GM19099 (cell line): ENCODE measurements around the gene DAND5.

Source experiments
- POLR2A ChIP-seq: IDR thresholded peaks from 3 replicates; pipeline ENCODE4 v1.6.1; 2011; ENCODE audit warnings: low read depth; ENCODE audit not compliant: insufficient read length; ENCODE audit errors: extremely low read depth

The DAND5 gene

GRCh38 chr19:13016245-13016627 lies 46.9 kb downstream of the DAND5 start:
- TF ChIP-seq POLR2A, result no peak

- TF ChIP-seq POLR2A, result no peak
These were observed 47.4 kb downstream of the DAND5 start for GRCh38 chr19:13016628-13017305.

GRCh38 chr19:13017306-13018034 lies 48.1 kb downstream of the DAND5 start:
- no peak for TF ChIP-seq POLR2A

DNA sequence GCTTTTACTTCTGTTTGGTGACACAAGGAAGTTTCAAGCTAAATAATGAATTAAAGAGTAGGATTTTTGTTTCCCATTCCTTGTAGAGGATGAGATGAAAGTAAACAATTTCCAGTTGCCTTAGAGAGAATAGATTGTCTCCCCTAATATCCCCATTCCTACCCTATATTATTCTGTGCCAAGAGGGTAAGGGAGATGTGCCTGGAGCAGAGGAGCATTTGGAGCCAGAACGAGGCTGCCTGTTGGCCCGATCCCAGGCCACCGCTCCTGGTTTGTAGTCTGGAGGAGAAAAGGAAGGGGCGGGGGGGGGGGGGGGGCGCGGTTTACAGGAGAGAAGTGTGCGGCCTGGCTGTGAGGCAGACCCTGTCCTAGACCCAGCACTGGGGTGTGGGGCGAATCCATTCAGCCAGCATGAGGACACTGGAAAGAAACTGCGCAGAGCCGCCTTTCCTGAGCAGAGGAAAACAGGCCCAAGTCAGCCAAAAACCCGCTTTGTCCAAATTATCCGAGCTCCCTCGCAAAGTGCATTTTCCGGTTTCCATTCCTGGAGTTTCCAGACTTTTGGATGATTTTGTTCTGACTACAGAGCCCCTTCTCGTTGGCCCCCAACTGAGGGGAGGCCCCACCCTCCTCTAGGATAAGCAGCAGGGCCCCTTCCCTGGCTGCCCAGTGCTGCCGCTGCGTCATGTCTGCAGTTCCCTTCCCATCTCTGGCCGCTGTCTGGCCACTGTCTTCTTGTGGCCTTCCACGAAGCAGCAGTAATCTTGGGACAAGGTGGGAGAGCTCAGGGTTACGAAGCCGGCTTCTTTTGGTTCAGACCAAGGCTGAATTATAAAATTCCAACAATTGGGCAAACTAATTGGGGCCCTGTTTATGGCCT lies 48.9 kb downstream of the DAND5 start:
- no peak for TF ChIP-seq POLR2A

DNA sequence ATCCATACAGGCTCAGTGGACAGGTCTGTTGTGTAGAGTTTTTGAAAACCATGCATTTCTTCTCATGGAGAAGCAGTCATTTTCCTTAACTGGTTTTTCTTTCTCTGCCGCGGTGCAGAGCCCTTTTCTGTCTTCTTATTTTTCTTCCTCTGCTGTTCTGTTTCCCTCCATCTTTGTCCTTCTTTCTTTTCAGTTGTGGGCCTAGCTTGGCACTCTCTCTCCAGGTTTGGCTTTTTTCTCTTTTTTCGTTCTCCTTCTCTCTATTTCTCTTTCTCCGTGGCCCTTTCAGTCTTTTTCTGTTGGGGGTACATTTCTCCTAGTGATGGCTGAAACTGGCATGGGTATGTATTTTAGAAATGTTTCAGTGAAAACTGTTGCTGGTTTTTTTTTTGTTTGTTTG lies 50.0 kb downstream of the DAND5 start:
- no peak for TF ChIP-seq POLR2A

GRCh38 chr19:13020002-13020414 lies 50.6 kb downstream of the DAND5 start:
- TF ChIP-seq POLR2A, result no peak

GRCh38 chr19:13022111-13022858 lies 52.9 kb downstream of the DAND5 start:
- TF ChIP-seq POLR2A, result no peak

DNA sequence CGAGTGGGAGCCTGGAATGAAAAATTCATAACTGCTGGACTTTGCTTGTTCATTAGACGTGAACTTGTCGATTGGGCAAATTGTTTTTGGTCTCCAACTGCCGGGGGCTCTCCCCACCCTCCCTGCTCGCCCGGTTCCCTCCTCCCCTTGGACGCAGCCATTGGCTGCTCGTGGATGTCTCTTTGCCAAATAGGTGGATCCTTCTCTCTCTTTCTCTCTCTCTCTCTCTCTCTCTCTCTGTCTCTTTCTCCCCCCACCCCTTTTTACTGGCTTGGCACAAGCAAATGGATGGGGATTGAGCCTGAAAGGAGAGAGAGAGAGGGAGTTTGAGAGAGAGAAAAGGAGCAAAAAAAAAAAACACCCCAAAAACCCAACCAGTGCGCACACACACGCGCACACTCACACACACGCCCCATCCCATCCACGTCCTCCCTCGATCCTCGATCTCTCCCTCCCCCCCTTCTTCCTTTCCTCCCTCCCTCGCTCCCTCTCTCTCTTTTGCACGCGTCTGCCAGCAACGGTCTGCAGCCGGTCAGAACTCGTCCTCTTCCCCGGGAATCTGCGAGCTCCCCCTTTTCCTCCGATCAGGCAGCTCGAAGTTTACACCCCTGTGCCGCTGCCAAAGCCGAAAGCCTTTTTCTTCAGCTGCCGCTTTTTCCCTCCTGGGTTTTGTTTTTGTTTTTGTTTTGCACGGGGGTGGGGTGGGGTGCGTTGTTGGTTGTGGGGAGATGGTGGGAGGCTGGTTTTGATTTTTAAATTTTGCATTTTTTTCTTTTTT lies 53.7 kb downstream of the DAND5 start:
- TF ChIP-seq POLR2A, result no peak

- TF ChIP-seq POLR2A, result no peak
These were observed 54.3 kb downstream of the DAND5 start for GRCh38 chr19:13023656-13024055.
